GM12873 (cell line): ENCODE data around the gene SOX21.

ENCODE experiments used
- CTCF ChIP-seq: IDR thresholded peaks from 2 replicates; pipeline ENCODE4 v1.5.1; 2012; ENCODE audit warnings: low read depth, mild to moderate bottlenecking, moderate library complexity, low read length, control low read depth; ENCODE audit not compliant: insufficient read depth; ENCODE audit errors: missing control alignments

Gene SOX21

GRCh38 chr13:94706843-94707399, 5.4 kb downstream of the SOX21 start:
- TF ChIP-seq CTCF: no peak

GRCh38 chr13:94706101-94706842, 6.1 kb downstream of the SOX21 start:
- TF ChIP-seq CTCF: no peak

GRCh38 chr13:94705081-94706030, 7.0 kb downstream of the SOX21 start:
- no peak for TF ChIP-seq CTCF

GRCh38 chr13:94704377-94705080, 7.8 kb downstream of the SOX21 start:
- no peak for TF ChIP-seq CTCF

- TF ChIP-seq CTCF: no peak
These were observed 8.5 kb downstream of the SOX21 start for GRCh38 chr13:94703721-94704314.

GRCh38 chr13:94703271-94703670, 9.1 kb downstream of the SOX21 start:
- TF ChIP-seq CTCF: no peak
